T-helper 2 cell (primary cell): ENCODE data around the gene HCRTR1.
"Not testable (repeated sequence)": the region's sequence is repeated elsewhere in the genome, so short reads cannot be mapped to it uniquely, and the experiment has no call there.

ENCODE experiments used
- DNase-seq, 5 experiments: peaks; one replicate each; pipeline versions ENCODE4 v3.0.0 to v3.0.0-alpha.2; 2012 to 2022

HCRTR1 gene

GRCh38 chr1:31581821-31582810 lies 35.4 kb upstream of the HCRTR1 start:
- DNase-seq = no peak

GRCh38 chr1:31583082-31583994 lies 34.2 kb upstream of the HCRTR1 start:
- DNase-seq = no peak

- no peak for DNase-seq
Measured at GRCh38 chr1:31583995-31584868, 33.3 kb upstream of the HCRTR1 start.

- DNase-seq = no peak
Measured at GRCh38 chr1:31584869-31585735, 32.4 kb upstream of the HCRTR1 start.

- no peak for DNase-seq
Measured at GRCh38 chr1:31585736-31586365, 31.6 kb upstream of the HCRTR1 start.

- DNase-seq = no peak
Measured at GRCh38 chr1:31586376-31587327, 30.8 kb upstream of the HCRTR1 start.

GRCh38 chr1:31587328-31587699 lies 30.2 kb upstream of the HCRTR1 start:
- DNase-seq = not testable (repeated sequence)

- DNase-seq = peak in 3 of 5 experiments; percentile 15 to 45 (median 24)
Measured at GRCh38 chr1:31587720-31588423, 29.6 kb upstream of the HCRTR1 start.

GRCh38 chr1:31588751-31589515 lies 28.6 kb upstream of the HCRTR1 start:
- no peak for DNase-seq

- no peak for DNase-seq
Measured at GRCh38 chr1:31591425-31592093, 25.9 kb upstream of the HCRTR1 start.

- DNase-seq = no peak
Measured at GRCh38 chr1:31592132-31592531, 25.4 kb upstream of the HCRTR1 start.

- DNase-seq = no peak
Measured at GRCh38 chr1:31593136-31593665, 24.3 kb upstream of the HCRTR1 start.

GRCh38 chr1:31593770-31594632 lies 23.5 kb upstream of the HCRTR1 start:
- peak in 4 of 5 experiments; percentile 11 to 72 (median 40) for DNase-seq

GRCh38 chr1:31595836-31596736 lies 21.4 kb upstream of the HCRTR1 start:
- no peak for DNase-seq

GRCh38 chr1:31596737-31597097 lies 20.8 kb upstream of the HCRTR1 start:
- DNase-seq = peak in 1 of 5 experiments; percentile 31
